Peyer's patch (tissue), 4 donors: ENCODE data around the gene TNP2. TPM values are rescaled to one million over a fixed set of nuclear protein-coding genes. Genes with fewer than 3 reads are reported as not detected.
A peak's percentile ranks its signal among the peaks of the same experiment; 100 is the strongest.

Experiments used
- DNase-seq, 3 donors: peaks; one replicate each; pipeline ENCODE4 v3.0.0-alpha.2; 2017 to 2019
- H3K27ac ChIP-seq, 4 donors: fragments of 200-600 bp; sonication (generic); one replicate each; pipeline ENCODE4 v1.5.1; 2016 to 2019
- H3K27me3 ChIP-seq, 2 donors: fragments of 200-600 bp; sonication (generic); one replicate each; pipeline ENCODE4 v1.5.1; 2019
- H3K36me3 ChIP-seq, 3 donors: fragments of 200-600 bp; sonication (generic); one replicate each; pipeline ENCODE4 v1.5.1; 2016 to 2019
- H3K4me1 ChIP-seq, 4 donors: fragments of 200-600 bp; sonication (generic); one replicate each; pipeline ENCODE4 v1.5.1; 2016 to 2019
- H3K4me3 ChIP-seq, 4 donors: fragments of 200-600 bp; sonication (generic); 1 replicate in 3 of 4; 2 replicates in 1 of 4; pipeline ENCODE4 v1.5.1; 2016 to 2019; ENCODE audit warnings: mild to moderate bottlenecking in 1 of 4
- H3K9me3 ChIP-seq, 4 donors: fragments of 200-600 bp; sonication (generic); one replicate each; pipeline ENCODE4 v1.5.1; 2016 to 2019; ENCODE audit warnings: mild to moderate bottlenecking in 1 of 4
- POLR2A ChIP-seq, 2 donors: fragments of 450-650 bp; IDR thresholded peaks; one replicate each; pipeline ENCODE4 v1.5.1; 2017; ENCODE audit warnings: antibody characterized with exemption in 2 of 2, mild to moderate bottlenecking in 2 of 2, moderate library complexity in 2 of 2
- total RNA-seq, 4 donors: library from RNA; depleted of rRNA; stranded (reverse); fragments of >200 nt; gene quantifications; one replicate each; pipeline ENCODE4 v1.1.0, GENCODE V29; 2016
- TF ChIP-seq, protein P1 (sequence below), 6 experiments: fragments of 450-650 bp in 4 of 6; fragments of 200-600 bp in 2 of 6; sonication (generic) in 1 of 6; IDR thresholded peaks; one replicate each; pipeline ENCODE4 v1.5.1; 2017 to 2019; ENCODE audit warnings: antibody characterized with exemption in 6 of 6, mild to moderate bottlenecking in 3 of 6, moderate library complexity in 1 of 6

Gene TNP2
- total RNA-seq, 4 donors from 2014 or later: not detected

DNA sequence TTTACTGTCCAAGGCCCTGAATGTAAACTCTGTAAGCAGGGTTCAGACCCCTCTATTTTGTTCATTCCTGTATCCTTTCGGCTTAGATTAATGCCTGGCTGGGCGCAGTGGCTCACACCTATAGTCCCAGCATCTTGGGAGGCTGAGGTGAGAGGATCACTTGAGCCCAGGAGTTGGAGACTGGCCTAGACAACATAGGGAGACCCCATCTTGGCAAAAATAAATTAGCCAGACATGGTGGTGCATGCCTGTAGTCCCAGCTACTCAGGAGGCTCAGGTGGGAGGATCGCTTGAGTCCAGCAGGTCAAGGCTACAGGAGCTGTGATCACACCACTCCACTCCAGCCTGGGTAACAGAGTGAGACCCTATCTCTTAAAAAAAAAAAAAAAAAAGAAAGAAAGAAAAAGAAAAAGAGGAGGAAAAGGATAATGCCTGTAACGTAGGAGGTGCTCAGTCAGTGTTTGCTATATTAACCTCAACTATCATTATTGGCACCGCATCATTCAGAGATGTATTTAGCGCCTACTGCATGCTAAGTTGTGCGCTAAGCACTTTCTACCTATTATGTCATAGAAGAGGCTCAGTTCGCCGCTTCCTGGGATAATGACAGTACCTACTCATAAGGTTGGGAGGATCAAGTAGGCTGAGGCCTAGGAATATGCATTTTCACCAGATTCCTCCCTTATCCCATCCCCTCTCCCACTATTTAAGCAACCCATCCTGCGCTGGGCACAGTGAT is 18.2 kb downstream of the TNP2 start:
- no peaks in the 10 kb centered on the region for H3K27me3 ChIP-seq
- H3K4me3 ChIP-seq: no peak overlapping the region
- H3K27ac ChIP-seq: peak overlapping the region in 1 of 4 donors; percentile 25
- H3K36me3 ChIP-seq: no peaks in the 10 kb centered on the region
- DNase-seq: no peak
- peaks cover 0 to 12% (median 0%) of the 10 kb centered on the region in 4 donors for H3K4me1 ChIP-seq
- TF ChIP-seq, protein P1, sequence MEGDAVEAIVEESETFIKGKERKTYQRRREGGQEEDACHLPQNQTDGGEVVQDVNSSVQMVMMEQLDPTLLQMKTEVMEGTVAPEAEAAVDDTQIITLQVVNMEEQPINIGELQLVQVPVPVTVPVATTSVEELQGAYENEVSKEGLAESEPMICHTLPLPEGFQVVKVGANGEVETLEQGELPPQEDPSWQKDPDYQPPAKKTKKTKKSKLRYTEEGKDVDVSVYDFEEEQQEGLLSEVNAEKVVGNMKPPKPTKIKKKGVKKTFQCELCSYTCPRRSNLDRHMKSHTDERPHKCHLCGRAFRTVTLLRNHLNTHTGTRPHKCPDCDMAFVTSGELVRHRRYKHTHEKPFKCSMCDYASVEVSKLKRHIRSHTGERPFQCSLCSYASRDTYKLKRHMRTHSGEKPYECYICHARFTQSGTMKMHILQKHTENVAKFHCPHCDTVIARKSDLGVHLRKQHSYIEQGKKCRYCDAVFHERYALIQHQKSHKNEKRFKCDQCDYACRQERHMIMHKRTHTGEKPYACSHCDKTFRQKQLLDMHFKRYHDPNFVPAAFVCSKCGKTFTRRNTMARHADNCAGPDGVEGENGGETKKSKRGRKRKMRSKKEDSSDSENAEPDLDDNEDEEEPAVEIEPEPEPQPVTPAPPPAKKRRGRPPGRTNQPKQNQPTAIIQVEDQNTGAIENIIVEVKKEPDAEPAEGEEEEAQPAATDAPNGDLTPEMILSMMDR (IDR thresholded peaks at IDR 0.05): no peak
- no peak for TF ChIP-seq POLR2A (IDR thresholded peaks at IDR 0.05)
- H3K9me3 ChIP-seq: no peaks in the 10 kb centered on the region

DNA sequence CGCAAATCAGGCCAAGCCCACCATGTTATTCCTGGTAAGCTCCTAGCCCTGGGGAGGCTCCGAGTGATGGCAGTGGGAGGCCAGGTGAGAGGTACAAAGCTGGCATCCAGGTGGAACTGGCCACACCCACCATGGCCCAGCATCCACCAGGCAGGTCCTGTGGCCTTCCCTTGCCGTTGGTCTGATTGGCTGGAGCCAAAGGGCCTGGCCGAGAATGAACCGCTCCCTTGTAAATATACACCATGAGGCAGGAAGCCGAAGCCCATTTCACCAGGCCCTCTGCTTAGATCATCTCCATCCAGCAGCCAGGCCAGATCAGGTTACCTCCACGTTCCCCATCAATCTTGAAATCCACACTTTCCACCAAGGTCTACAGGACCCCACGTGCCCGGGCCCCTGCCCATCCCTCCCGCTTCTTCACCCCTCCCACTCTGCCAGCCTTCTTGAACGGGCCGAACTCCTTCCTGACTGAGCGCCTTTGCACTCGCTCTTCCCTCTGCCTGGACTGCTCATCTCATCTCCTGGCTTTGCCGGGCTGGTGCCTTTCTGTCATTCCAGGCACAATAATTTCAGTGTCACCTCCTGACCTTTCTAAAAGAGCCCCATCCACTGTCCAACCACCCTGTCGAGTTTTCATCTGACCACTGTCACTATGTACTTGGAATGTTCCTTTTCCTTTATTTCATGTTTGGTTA is 18.9 kb downstream of the TNP2 start:
- no peak for TF ChIP-seq POLR2A (IDR thresholded peaks at IDR 0.05)
- TF ChIP-seq, protein P1 (IDR thresholded peaks at IDR 0.05): no peak
- H3K9me3 ChIP-seq: no peaks in the 10 kb centered on the region
- H3K36me3 ChIP-seq: no peaks in the 10 kb centered on the region
- H3K27ac ChIP-seq: no peak overlapping the region
- peaks cover 0 to 12% (median 0%) of the 10 kb centered on the region in 4 donors for H3K4me1 ChIP-seq
- H3K27me3 ChIP-seq: no peaks in the 10 kb centered on the region
- no peak for DNase-seq
- no peak overlapping the region for H3K4me3 ChIP-seq

DNA sequence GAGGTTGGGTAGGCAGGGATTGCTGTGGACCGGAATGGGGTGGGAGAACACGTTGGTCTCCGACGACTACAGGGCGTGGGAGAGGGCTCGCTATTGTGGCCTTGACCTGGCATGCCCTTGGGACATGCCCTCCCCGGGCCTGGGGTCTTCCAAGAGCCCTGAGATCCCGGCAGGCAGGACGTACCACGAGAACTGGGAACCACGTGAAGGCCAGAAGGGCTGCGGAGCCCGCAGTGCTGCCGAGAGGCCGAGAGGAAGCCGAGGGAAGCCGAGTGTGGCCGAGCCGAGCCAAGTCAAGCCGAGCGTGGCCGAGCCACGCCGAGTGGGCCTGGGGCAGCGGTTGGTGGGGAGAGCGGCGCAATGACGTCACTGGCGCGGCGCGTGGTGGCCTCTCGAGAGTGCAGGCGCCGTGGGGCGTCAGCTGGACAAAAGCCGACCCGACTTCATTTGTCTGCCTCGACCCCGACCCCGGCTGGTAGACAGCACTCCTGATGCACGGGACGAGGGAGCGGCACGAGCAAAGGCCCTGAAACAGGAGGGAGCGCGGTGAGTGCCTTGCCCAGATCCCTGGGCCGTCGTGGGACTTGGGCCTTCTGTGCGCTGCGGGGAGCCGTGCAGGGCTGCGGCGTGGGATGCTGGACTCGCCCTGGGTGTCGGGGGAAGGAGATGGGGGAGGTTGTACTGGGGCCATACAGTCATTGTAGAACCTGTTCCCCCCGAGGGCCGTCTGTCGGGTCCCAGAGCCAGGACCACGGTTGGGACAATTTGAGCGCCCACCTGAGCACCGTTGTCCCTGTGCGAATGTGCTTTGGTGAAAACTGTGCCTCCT is 19.7 kb downstream of the TNP2 start:
- no peaks in the 10 kb centered on the region for H3K9me3 ChIP-seq
- DNase-seq: no peak
- no peak overlapping the region for H3K4me3 ChIP-seq
- no peaks in the 10 kb centered on the region for H3K27me3 ChIP-seq
- TF ChIP-seq POLR2A (IDR thresholded peaks at IDR 0.05): no peak
- TF ChIP-seq, protein P1 (IDR thresholded peaks at IDR 0.05): no peak
- H3K36me3 ChIP-seq: no peaks in the 10 kb centered on the region
- H3K4me1 ChIP-seq: peaks cover 0 to 4% (median 0%) of the 10 kb centered on the region in 4 donors
- no peak overlapping the region for H3K27ac ChIP-seq

DNA sequence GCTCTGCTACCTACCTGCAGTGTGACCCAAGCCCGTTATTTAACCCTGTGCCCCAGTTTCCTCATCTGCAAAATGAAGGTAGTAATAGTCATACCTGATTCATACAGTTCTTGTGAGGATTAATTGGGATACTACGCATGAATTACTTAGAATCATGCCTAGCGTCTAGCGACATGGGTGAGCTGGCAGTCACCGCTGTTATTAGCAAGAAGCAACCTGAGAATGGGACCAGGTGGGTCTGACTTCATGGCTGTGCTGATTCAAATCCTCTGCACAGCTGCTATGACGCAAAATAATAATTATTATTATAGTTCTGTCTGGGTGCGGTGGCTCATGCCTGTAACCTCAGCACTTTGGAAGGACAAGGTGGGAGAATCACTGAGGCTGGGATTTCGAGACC is 21.0 kb downstream of the TNP2 start:
- no peak for TF ChIP-seq POLR2A (IDR thresholded peaks at IDR 0.05)
- TF ChIP-seq, protein P1 (IDR thresholded peaks at IDR 0.05): no peak
- no peaks in the 10 kb centered on the region for H3K27me3 ChIP-seq
- no peak overlapping the region for H3K27ac ChIP-seq
- H3K36me3 ChIP-seq: no peaks in the 10 kb centered on the region
- H3K9me3 ChIP-seq: no peaks in the 10 kb centered on the region
- DNase-seq: no peak
- H3K4me1 ChIP-seq: no peaks in the 10 kb centered on the region
- H3K4me3 ChIP-seq: no peak overlapping the region

DNA sequence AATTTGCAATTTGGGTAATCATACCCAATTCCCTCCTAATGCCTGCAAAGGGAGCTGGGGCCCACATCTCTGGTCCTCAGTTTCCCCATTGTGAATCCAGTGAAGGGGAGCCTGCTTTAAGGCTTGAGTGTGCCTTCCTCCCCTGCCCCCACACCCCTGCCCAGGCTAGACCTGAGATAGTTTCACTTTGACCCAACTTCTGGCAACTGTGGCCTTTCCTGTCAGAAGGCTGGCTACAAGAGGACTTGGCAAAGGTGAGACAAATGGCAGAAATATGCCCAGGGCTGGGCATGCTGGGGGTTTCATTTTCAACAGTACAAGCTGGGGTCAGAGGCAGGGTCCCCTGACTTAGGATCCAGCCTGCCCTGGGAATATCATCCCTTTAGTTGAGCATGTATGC is 23.1 kb downstream of the TNP2 start:
- no peaks in the 10 kb centered on the region for H3K36me3 ChIP-seq
- H3K4me1 ChIP-seq: no peaks in the 10 kb centered on the region
- H3K27me3 ChIP-seq: no peaks in the 10 kb centered on the region
- no peak overlapping the region for H3K4me3 ChIP-seq
- no peak overlapping the region for H3K27ac ChIP-seq
- TF ChIP-seq POLR2A (IDR thresholded peaks at IDR 0.05): no peak
- TF ChIP-seq, protein P1 (IDR thresholded peaks at IDR 0.05): no peak
- DNase-seq: no peak
- H3K9me3 ChIP-seq: no peaks in the 10 kb centered on the region
